GM13976 (cell line): ENCODE results near the gene LMAN2L.

Experiments
- DNase-seq: peaks from one replicate; pipeline ENCODE4 v3.0.0; 2012; ENCODE audit warnings: low spot score
- in situ Hi-C: fragments of 300-500 bp; cut with MboI; formaldehyde crosslinking; loops from one replicate; pipeline ENCODE4 v1.12.0; 2022; ENCODE audit warnings: low sequenced_read_pairs, mixed read lengths, inconsistent platforms; ENCODE audit not compliant: unreplicated experiment
- TF ChIP-seq, protein P1 (sequence below): IDR thresholded peaks from 2 replicates; pipeline ENCODE4 v1.5.1; 2012; ENCODE audit warnings: borderline replicate concordance, mild to moderate bottlenecking; ENCODE audit not compliant: insufficient read depth; ENCODE audit errors: extremely low read depth, missing control alignments, control extremely low read depth

LMAN2L gene, protein sequence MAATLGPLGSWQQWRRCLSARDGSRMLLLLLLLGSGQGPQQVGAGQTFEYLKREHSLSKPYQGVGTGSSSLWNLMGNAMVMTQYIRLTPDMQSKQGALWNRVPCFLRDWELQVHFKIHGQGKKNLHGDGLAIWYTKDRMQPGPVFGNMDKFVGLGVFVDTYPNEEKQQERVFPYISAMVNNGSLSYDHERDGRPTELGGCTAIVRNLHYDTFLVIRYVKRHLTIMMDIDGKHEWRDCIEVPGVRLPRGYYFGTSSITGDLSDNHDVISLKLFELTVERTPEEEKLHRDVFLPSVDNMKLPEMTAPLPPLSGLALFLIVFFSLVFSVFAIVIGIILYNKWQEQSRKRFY

DNA sequence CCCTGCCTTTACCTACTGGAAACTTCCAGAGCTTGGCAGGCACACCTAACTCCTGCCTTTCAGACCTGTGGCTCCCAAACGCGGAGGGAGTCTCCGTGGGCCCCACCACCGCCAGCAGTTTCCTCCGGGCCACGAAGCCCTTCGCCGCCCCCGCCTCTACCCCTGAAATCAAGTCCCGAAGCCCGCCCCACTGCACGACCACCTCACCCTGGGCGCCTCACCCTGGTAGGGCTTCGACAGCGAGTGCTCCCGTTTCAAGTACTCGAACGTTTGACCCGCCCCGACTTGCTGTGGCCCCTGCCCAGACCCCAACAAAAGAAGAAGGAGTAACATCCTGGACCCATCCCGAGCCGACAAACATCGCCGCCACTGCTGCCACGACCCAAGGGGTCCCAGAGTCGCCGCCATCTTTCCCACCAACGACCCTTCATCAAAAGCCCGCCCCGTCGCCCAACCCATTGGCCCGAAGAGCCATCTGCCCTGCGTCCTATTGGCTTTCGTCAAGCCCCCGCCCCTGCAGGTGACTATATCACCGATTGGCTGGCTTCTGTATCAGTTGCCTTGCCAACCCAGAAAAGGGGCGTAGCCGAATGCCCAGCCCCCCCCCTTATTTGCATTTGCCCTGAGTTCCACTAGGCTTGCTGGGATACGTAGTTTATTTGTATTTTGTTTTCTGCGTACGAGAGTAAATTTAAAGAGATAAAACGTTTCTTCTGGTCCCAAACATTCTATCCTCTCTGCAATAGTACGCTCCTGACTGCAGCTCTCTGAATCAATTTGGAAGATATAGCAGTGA, at the start of gene LMAN2L:
Gene LMAN2L, minus strand, starts transcription at position 432 of the 796 bp plus-strand sequence. Its CDS starts 24 bp downstream, at position 408.
- DNase-seq = peak; percentile 96
- TF ChIP-seq, protein P1, sequence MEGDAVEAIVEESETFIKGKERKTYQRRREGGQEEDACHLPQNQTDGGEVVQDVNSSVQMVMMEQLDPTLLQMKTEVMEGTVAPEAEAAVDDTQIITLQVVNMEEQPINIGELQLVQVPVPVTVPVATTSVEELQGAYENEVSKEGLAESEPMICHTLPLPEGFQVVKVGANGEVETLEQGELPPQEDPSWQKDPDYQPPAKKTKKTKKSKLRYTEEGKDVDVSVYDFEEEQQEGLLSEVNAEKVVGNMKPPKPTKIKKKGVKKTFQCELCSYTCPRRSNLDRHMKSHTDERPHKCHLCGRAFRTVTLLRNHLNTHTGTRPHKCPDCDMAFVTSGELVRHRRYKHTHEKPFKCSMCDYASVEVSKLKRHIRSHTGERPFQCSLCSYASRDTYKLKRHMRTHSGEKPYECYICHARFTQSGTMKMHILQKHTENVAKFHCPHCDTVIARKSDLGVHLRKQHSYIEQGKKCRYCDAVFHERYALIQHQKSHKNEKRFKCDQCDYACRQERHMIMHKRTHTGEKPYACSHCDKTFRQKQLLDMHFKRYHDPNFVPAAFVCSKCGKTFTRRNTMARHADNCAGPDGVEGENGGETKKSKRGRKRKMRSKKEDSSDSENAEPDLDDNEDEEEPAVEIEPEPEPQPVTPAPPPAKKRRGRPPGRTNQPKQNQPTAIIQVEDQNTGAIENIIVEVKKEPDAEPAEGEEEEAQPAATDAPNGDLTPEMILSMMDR = no peak
- in situ Hi-C loops = no loop called here

GRCh38 chr2:96789245-96789617, 49.4 kb upstream of the LMAN2L start:
- DNase-seq = no peak
- TF ChIP-seq, protein P1 = no peak
- in situ Hi-C loops = no loop called here

- TF ChIP-seq, protein P1 = no peak
- DNase-seq = no peak
- in situ Hi-C loops = no loop called here
These were observed 48.8 kb upstream of the LMAN2L start for GRCh38 chr2:96788442-96789244.

DNA sequence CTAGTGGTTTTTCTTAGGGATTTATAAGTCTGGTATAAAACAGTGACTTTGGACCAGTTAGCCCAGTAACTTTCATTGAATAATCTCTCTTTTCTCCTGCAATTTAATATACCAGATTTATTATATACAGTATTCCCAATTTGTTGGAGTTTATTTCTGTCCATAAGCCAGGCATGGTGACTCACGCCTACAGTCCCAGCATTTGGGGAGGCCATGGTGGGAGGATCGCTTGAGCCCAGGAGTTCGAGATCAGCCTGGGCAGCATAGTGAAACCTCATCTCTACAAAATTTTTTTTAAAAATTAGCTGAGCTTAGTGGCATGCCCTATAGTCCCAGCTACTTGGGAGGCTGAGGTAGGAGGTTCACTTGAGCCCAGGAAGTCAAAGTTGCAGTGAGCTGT, 47.5 kb upstream of the LMAN2L start:
- in situ Hi-C loops = no loop called here
- DNase-seq = no peak
- TF ChIP-seq, protein P1 = no peak

GRCh38 chr2:96783388-96783787, 43.5 kb upstream of the LMAN2L start:
- DNase-seq = no peak
- TF ChIP-seq, protein P1 = no peak
- in situ Hi-C loops = no loop called here

- TF ChIP-seq, protein P1 = no peak
- in situ Hi-C loops = no loop called here
- DNase-seq = no peak
These were observed 35.3 kb upstream of the LMAN2L start for GRCh38 chr2:96775160-96775559.
